OCI-LY1 (cell line): ENCODE measurements around the gene KLF3.

Experiments used
- H2AFZ ChIP-seq: fragments of 200-600 bp; sonication (generic), shearing (Covaris generic); 2 replicates; pipeline ENCODE4 v1.6.0; 2014; ENCODE audit warnings: antibody characterized with exemption, mild to moderate bottlenecking, low read length
- H3F3A ChIP-seq: fragments of 200-600 bp; sonication (generic), shearing (Covaris generic); 2 replicates; pipeline ENCODE4 v1.6.0; 2014; ENCODE audit warnings: mild to moderate bottlenecking, antibody characterized with exemption, low read length, moderate library complexity; ENCODE audit not compliant: insufficient read depth
- H3K27ac ChIP-seq: fragments of 200-600 bp; sonication (generic); 2 replicates; pipeline ENCODE4 v1.5.1; 2014; ENCODE audit warnings: low read length, mixed run types, mild to moderate bottlenecking, low read depth; ENCODE audit not compliant: poor library complexity, severe bottlenecking
- H3K27me3 ChIP-seq: fragments of 200-600 bp; sonication (generic); 2 replicates; pipeline ENCODE4 v1.6.0; 2014; ENCODE audit warnings: antibody characterized with exemption, mild to moderate bottlenecking, low read length, moderate library complexity; ENCODE audit not compliant: insufficient read depth
- H3K36me3 ChIP-seq: fragments of 200-600 bp; sonication (generic); 2 replicates; pipeline ENCODE4 v1.6.1; 2014; ENCODE audit warnings: mild to moderate bottlenecking, antibody characterized with exemption, low read length, moderate library complexity, mixed read lengths; ENCODE audit not compliant: insufficient read depth
- H3K4me1 ChIP-seq: fragments of 200-600 bp; sonication (generic); 2 replicates; pipeline ENCODE4 v1.5.1; 2014; ENCODE audit warnings: mild to moderate bottlenecking, low read length, moderate library complexity; ENCODE audit not compliant: insufficient read depth, severe bottlenecking
- H3K4me2 ChIP-seq: fragments of 200-600 bp; sonication (generic), shearing (Covaris generic); 2 replicates; pipeline ENCODE4 v1.6.1; 2014; ENCODE audit warnings: low read length
- H3K4me3 ChIP-seq: fragments of 200-600 bp; sonication (generic); 2 replicates; pipeline ENCODE4 v1.5.1; 2014; ENCODE audit warnings: low read length, low read depth, mild to moderate bottlenecking, mixed read lengths; ENCODE audit not compliant: poor library complexity, severe bottlenecking
- H3K79me2 ChIP-seq: fragments of 200-600 bp; shearing (Covaris generic); 2 replicates; pipeline ENCODE4 v1.6.1; 2016; ENCODE audit warnings: mixed run types, low read length, mixed read lengths; ENCODE audit not compliant: insufficient read depth
- H3K9ac ChIP-seq: fragments of 200-600 bp; sonication (generic), shearing (Covaris generic); 2 replicates; pipeline ENCODE4 v1.6.1; 2014; ENCODE audit warnings: mild to moderate bottlenecking, low read length, mixed read lengths
- H3K9me2 ChIP-seq: fragments of 200-600 bp; sonication (generic), shearing (Covaris generic); 2 replicates; pipeline ENCODE4 v1.6.1; 2014; ENCODE audit warnings: low read depth, mild to moderate bottlenecking, low read length, mixed read lengths
- H3K9me3 ChIP-seq: fragments of 200-600 bp; shearing (Covaris generic); 2 replicates; pipeline ENCODE4 v1.6.1; 2014; ENCODE audit warnings: low read length, mixed read lengths
- H4K20me1 ChIP-seq: fragments of 200-600 bp; sonication (generic), shearing (Covaris generic); 2 replicates; pipeline ENCODE4 v1.6.0; 2016; ENCODE audit warnings: mild to moderate bottlenecking, low read length; ENCODE audit not compliant: insufficient read depth
- CTCF ChIP-seq: fragments of 200-600 bp; sonication (generic), shearing (Covaris generic); IDR thresholded peaks from 2 replicates; pipeline ENCODE4 v1.5.1; 2017; ENCODE audit warnings: mild to moderate bottlenecking, antibody characterized with exemption, low read length, moderate library complexity, mixed read lengths
- EZH2 ChIP-seq: fragments of 200-600 bp; sonication (generic), shearing (Covaris generic); IDR thresholded peaks from 2 replicates; pipeline ENCODE4 v1.8.0; 2017; ENCODE audit warnings: borderline replicate concordance, mixed run types, mild to moderate bottlenecking, antibody characterized with exemption, low read length, moderate library complexity, mixed read lengths

KLF3 gene

GRCh38 chr4:38618505-38618904 is 45.5 kb upstream of the KLF3 start:
- H3K4me2 ChIP-seq, result no peak overlapping the region
- no peaks in the 10 kb centered on the region for H3K27me3 ChIP-seq
- H3F3A ChIP-seq, result no peaks in the 10 kb centered on the region
- H2AFZ ChIP-seq, result no peak overlapping the region
- no peaks in the 10 kb centered on the region for H3K36me3 ChIP-seq
- H3K4me3 ChIP-seq, result no peak overlapping the region
- no peak overlapping the region for H3K9ac ChIP-seq
- H3K9me2 ChIP-seq, result no peaks in the 10 kb centered on the region
- H3K27ac ChIP-seq, result no peak overlapping the region
- H3K9me3 ChIP-seq, result no peaks in the 10 kb centered on the region
- no peaks in the 10 kb centered on the region for H3K4me1 ChIP-seq
- TF ChIP-seq EZH2, result no peak
- TF ChIP-seq CTCF, result no peak
- H4K20me1 ChIP-seq, result no peaks in the 10 kb centered on the region
- no peaks in the 10 kb centered on the region for H3K79me2 ChIP-seq

- Histone ChIP-seq H3K4me1 (no peaks in the 10 kb centered on the region), H4K20me1 (no peaks in the 10 kb centered on the region), H3K9ac (no peak overlapping the region), H3K27me3 (no peaks in the 10 kb centered on the region), H2AFZ (no peak overlapping the region), H3K36me3 (no peaks in the 10 kb centered on the region), H3K4me2 (no peak overlapping the region), H3K9me3 (no peaks in the 10 kb centered on the region), H3K79me2 (no peaks in the 10 kb centered on the region), H3K9me2 (no peaks in the 10 kb centered on the region), H3K4me3 (no peak overlapping the region), H3F3A (no peaks in the 10 kb centered on the region), H3K27ac (no peak overlapping the region)
- no peak for TF ChIP-seq EZH2
- TF ChIP-seq CTCF, result no peak
These were observed 44.7 kb upstream of the KLF3 start for GRCh38 chr4:38619316-38619715.

- Histone ChIP-seq H3K9ac (no peak overlapping the region), H3K79me2 (no peaks in the 10 kb centered on the region), H3K4me2 (no peak overlapping the region), H3K4me3 (no peak overlapping the region), H3K9me3 (no peaks in the 10 kb centered on the region), H4K20me1 (no peaks in the 10 kb centered on the region), H3K4me1 (no peaks in the 10 kb centered on the region), H2AFZ (no peak overlapping the region), H3K36me3 (no peaks in the 10 kb centered on the region), H3K9me2 (no peaks in the 10 kb centered on the region), H3F3A (no peaks in the 10 kb centered on the region), H3K27me3 (no peaks in the 10 kb centered on the region), H3K27ac (no peak overlapping the region)
- TF ChIP-seq EZH2 (no peak), CTCF (no peak)
These were observed 43.9 kb upstream of the KLF3 start for GRCh38 chr4:38620065-38620464.
